ENCODE measurements around the gene CEBPZ.
A peak's percentile ranks its signal among the peaks of the same experiment; 100 is the strongest.
"Not testable (repeated sequence)": the region's sequence is repeated elsewhere in the genome, so short reads cannot be mapped to it uniquely, and the experiment has no call there.

The CEBPZ gene

GRCh38 chr2:37223131-37223530 lies 8.3 kb downstream of the CEBPZ start:
- no peak for DNase-seq (ENCODE audit: low spot score)

- DNase-seq (ENCODE audit: low spot score) = no peak
Observed at GRCh38 chr2:37219046-37219445, 12.3 kb downstream of the CEBPZ start.

GRCh38 chr2:37215250-37215649 lies 16.1 kb downstream of the CEBPZ start:
- DNase-seq (ENCODE audit: low spot score) = no peak

- no peak for DNase-seq (ENCODE audit: low spot score)
Observed at GRCh38 chr2:37211939-37212338, 19.5 kb downstream of the CEBPZ start.

GRCh38 chr2:37211212-37211611 lies 20.2 kb downstream of the CEBPZ start:
- no peak for DNase-seq (ENCODE audit: low spot score)

GRCh38 chr2:37206760-37207159 lies 24.6 kb downstream of the CEBPZ start:
- not testable (repeated sequence) for DNase-seq (ENCODE audit: low spot score)

GRCh38 chr2:37205689-37206341 lies 25.6 kb downstream of the CEBPZ start:
- no peak for DNase-seq (ENCODE audit: low spot score)

- DNase-seq (ENCODE audit: low spot score) = not testable (repeated sequence)
Observed at GRCh38 chr2:37205071-37205661, 26.2 kb downstream of the CEBPZ start.

- DNase-seq (ENCODE audit: low spot score) = no peak
Observed at GRCh38 chr2:37203708-37204107, 27.7 kb downstream of the CEBPZ start.

GRCh38 chr2:37201766-37202165 lies 29.6 kb downstream of the CEBPZ start:
- peak; percentile 48 for DNase-seq (ENCODE audit: low spot score)

- DNase-seq (ENCODE audit: low spot score) = no peak
Observed at GRCh38 chr2:37201208-37201607, 30.2 kb downstream of the CEBPZ start.

GRCh38 chr2:37198681-37199065 lies 32.7 kb downstream of the CEBPZ start:
- DNase-seq (ENCODE audit: low spot score) = no peak

- DNase-seq (ENCODE audit: low spot score) = peak; percentile 91
Observed at GRCh38 chr2:37196320-37197195, 34.8 kb downstream of the CEBPZ start, which contains the start of gene CEBPZOS. CEBPZOS (plus strand) TSS chr2:37196496; CDS start chr2:37199705, 3,209 bp downstream.

GRCh38 chr2:37195862-37196319 lies 35.5 kb downstream of the CEBPZ start:
- DNase-seq (ENCODE audit: low spot score) = not testable (repeated sequence)

- no peak for DNase-seq (ENCODE audit: low spot score)
Observed at GRCh38 chr2:37192551-37192950, 38.8 kb downstream of the CEBPZ start.

- DNase-seq (ENCODE audit: low spot score) = no peak
Observed at GRCh38 chr2:37191747-37192146, 39.6 kb downstream of the CEBPZ start.

GRCh38 chr2:37191253-37191652 lies 40.1 kb downstream of the CEBPZ start:
- DNase-seq (ENCODE audit: low spot score) = no peak

- DNase-seq (ENCODE audit: low spot score) = no peak
Observed at GRCh38 chr2:37190290-37190689, 41.1 kb downstream of the CEBPZ start.

GRCh38 chr2:37189452-37190153 lies 41.8 kb downstream of the CEBPZ start:
- DNase-seq (ENCODE audit: low spot score) = no peak

- no peak for DNase-seq (ENCODE audit: low spot score)
Observed at GRCh38 chr2:37188570-37188969, 42.8 kb downstream of the CEBPZ start, which contains the start of gene SULT6B1. SULT6B1 (minus strand) TSS chr2:37188670; CDS start chr2:37188640, 30 bp downstream.

- DNase-seq (ENCODE audit: low spot score) = no peak
Observed at GRCh38 chr2:37181726-37182684, 49.4 kb downstream of the CEBPZ start.
